Panc1 (cell line): Measurements from ENCODE around the gene SYNRG. TPM values are rescaled to one million over a fixed set of nuclear protein-coding genes. Genes with fewer than 3 reads are reported as not detected.

ENCODE experiments used
- ATAC-seq: fragments of 200-7000 bp; cut with Tn5 transposase; 2 replicates; pipeline ENCODE4 v1.9.1; 2020; ENCODE audit warnings: mild to moderate bottlenecking, moderate library complexity
- BruUV-seq: library from RNA; stranded (reverse); fragments of 400-500 nt; replicated peaks from 2 replicates; lab custom pipeline; 2021; lab: Mats Ljungman, UMichigan
- CTCF ChIA-PET: fragments of 300-600 bp; sonication (Branson Sonifier 250); formaldehyde crosslinking; loops from one replicate; lab custom pipeline; 2022; ENCODE audit warnings: antibody characterized with exemption; lab: Charles Lee
- POLR2A ChIA-PET: fragments of 300-600 bp; sonication (Branson Sonifier 250); formaldehyde crosslinking; loops from one replicate; lab custom pipeline; 2022; ENCODE audit warnings: antibody characterized with exemption; lab: Charles Lee
- DNase-seq: peaks from one replicate; pipeline ENCODE4 v3.0.0-alpha.2; 2010; ENCODE audit warnings: low read depth, low spot score
- H3K27ac ChIP-seq: 2 replicates; pipeline ENCODE4 v1.5.1; 2011; ENCODE audit warnings: mild to moderate bottlenecking, low read length, inconsistent platforms
- H3K27me3 ChIP-seq: fragments of 200-500 bp; sonication (Bioruptor generic); 2 replicates; pipeline ENCODE4 v1.6.0; 2014; ENCODE audit warnings: low read length, inconsistent platforms; ENCODE audit not compliant: control insufficient read depth, insufficient read depth
- H3K36me3 ChIP-seq: fragments of 200-500 bp; sonication (Bioruptor generic); 2 replicates; pipeline ENCODE4 v1.5.1; 2014; ENCODE audit warnings: inconsistent platforms, mild to moderate bottlenecking, low read length, moderate library complexity; ENCODE audit not compliant: control insufficient read depth, insufficient read depth
- H3K4me1 ChIP-seq: 2 replicates; pipeline ENCODE4 v1.5.1; 2011; ENCODE audit warnings: inconsistent platforms, mild to moderate bottlenecking, low read length, moderate library complexity; ENCODE audit not compliant: control insufficient read depth, insufficient read depth
- H3K4me3 ChIP-seq, 2 experiments: 2 replicates each; pipeline ENCODE4 v1.5.1; 2011 to 2012; ENCODE audit warnings: low read depth in 2 of 2, low read length in 2 of 2, mild to moderate bottlenecking in 2 of 2, inconsistent platforms in 1 of 2, moderate library complexity in 1 of 2
- H3K9me3 ChIP-seq: fragments of 200-500 bp; sonication (Bioruptor generic); 2 replicates; pipeline ENCODE4 v1.5.1; 2014; ENCODE audit warnings: low read depth, mild to moderate bottlenecking, inconsistent platforms, low read length, moderate library complexity; ENCODE audit not compliant: control insufficient read depth, insufficient read depth
- POLR2AphosphoS5 ChIP-seq: IDR thresholded peaks from 2 replicates; pipeline ENCODE4 v1.6.1; 2012; ENCODE audit warnings: mild to moderate bottlenecking, low read depth, low read length, moderate library complexity
- SIN3A ChIP-seq: IDR thresholded peaks from 2 replicates; pipeline ENCODE4 v1.6.1; 2012; ENCODE audit warnings: low read depth, mild to moderate bottlenecking, low read length, moderate library complexity, borderline replicate concordance; ENCODE audit not compliant: insufficient read depth
- TCF7L2 ChIP-seq: IDR thresholded peaks from 2 replicates; pipeline ENCODE4 v1.6.1; 2011; ENCODE audit warnings: mild to moderate bottlenecking, low read depth, low read length, inconsistent platforms
- in situ Hi-C: cut with HindIII; loops from 2 replicates; pipeline ENCODE4 v1.10.0; 2016; ENCODE audit warnings: low sequenced_read_pairs, low pct_unique_long_range_greater_than_20kb
- intact Hi-C: fragments of 100-400 bp; cut with micrococcal nuclease; formaldehyde crosslinking; loops from one replicate; pipeline ENCODE4 v1.10.0; 2022; ENCODE audit not compliant: unreplicated experiment
- total RNA-seq: library from RNA; stranded (reverse); gene quantifications from one replicate; pipeline ENCODE4 v1.2.1, GENCODE V29; 2021; ENCODE audit not compliant: unreplicated experiment
- TF ChIP-seq, protein P1 (sequence below), 2 experiments: IDR thresholded peaks; 2 replicates each; pipeline ENCODE4 v1.6.1; 2011 to 2012; ENCODE audit warnings: low read depth in 2 of 2, control low read depth in 1 of 2, low read length in 1 of 2, mild to moderate bottlenecking in 1 of 2, moderate library complexity in 1 of 2; ENCODE audit not compliant: insufficient read depth in 1 of 2
- TF ChIP-seq, protein P2 (sequence below): fragments of 450-650 bp; IDR thresholded peaks from 2 replicates; pipeline ENCODE4 v1.5.1; 2017; ENCODE audit warnings: mild to moderate bottlenecking

SYNRG gene
- total RNA-seq, 1 experiment from 2014 or later: 30.8 TPM

DNA sequence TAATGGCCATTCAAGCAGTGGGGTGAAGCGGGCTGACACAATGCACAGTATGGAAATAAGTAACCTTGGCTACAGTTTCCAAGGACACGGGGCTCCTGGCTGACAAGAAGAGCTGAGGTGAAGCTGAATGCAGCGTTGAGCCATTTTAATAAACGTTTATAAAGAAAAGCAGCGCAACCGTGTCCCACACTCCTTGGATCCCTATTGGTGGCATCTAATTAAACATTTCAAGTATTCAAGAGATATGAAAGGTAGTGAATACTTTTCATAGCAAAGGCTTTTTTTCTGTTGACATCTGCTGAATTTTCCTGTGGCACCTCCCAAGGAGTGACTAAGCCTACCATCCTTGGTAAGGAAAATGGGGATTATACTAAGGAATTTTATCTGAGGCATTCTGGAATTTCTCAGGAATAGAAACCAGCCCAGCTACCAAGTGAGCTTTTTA lies 93.1 kb downstream of the SYNRG start:
- no peaks in the 10 kb centered on the region for H3K27me3 ChIP-seq
- ChIA-PET CTCF (no interaction called here), POLR2A (no interaction called here)
- no peaks in the 10 kb centered on the region; the same call in 1 of the 2 replicates for H3K36me3 ChIP-seq
- H3K27ac ChIP-seq: no peak overlapping the region
- no peaks in the 10 kb centered on the region for H3K4me1 ChIP-seq
- no peak for ATAC-seq
- no peaks in the 10 kb centered on the region for H3K9me3 ChIP-seq
- in situ Hi-C loops: no loop called here
- intact Hi-C loops: no loop called here
- no peak overlapping the region for H3K4me3 ChIP-seq
- TF ChIP-seq, protein P1, sequence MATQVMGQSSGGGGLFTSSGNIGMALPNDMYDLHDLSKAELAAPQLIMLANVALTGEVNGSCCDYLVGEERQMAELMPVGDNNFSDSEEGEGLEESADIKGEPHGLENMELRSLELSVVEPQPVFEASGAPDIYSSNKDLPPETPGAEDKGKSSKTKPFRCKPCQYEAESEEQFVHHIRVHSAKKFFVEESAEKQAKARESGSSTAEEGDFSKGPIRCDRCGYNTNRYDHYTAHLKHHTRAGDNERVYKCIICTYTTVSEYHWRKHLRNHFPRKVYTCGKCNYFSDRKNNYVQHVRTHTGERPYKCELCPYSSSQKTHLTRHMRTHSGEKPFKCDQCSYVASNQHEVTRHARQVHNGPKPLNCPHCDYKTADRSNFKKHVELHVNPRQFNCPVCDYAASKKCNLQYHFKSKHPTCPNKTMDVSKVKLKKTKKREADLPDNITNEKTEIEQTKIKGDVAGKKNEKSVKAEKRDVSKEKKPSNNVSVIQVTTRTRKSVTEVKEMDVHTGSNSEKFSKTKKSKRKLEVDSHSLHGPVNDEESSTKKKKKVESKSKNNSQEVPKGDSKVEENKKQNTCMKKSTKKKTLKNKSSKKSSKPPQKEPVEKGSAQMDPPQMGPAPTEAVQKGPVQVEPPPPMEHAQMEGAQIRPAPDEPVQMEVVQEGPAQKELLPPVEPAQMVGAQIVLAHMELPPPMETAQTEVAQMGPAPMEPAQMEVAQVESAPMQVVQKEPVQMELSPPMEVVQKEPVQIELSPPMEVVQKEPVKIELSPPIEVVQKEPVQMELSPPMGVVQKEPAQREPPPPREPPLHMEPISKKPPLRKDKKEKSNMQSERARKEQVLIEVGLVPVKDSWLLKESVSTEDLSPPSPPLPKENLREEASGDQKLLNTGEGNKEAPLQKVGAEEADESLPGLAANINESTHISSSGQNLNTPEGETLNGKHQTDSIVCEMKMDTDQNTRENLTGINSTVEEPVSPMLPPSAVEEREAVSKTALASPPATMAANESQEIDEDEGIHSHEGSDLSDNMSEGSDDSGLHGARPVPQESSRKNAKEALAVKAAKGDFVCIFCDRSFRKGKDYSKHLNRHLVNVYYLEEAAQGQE (IDR thresholded peaks at IDR 0.05; ENCODE audit: insufficient read depth in 1 of 2, low read depth in 2 of 2, low read length in 1 of 2): no peak
- TF ChIP-seq TCF7L2 (no peak), SIN3A (no peak), POLR2AphosphoS5 (no peak)
- TF ChIP-seq, protein P2, sequence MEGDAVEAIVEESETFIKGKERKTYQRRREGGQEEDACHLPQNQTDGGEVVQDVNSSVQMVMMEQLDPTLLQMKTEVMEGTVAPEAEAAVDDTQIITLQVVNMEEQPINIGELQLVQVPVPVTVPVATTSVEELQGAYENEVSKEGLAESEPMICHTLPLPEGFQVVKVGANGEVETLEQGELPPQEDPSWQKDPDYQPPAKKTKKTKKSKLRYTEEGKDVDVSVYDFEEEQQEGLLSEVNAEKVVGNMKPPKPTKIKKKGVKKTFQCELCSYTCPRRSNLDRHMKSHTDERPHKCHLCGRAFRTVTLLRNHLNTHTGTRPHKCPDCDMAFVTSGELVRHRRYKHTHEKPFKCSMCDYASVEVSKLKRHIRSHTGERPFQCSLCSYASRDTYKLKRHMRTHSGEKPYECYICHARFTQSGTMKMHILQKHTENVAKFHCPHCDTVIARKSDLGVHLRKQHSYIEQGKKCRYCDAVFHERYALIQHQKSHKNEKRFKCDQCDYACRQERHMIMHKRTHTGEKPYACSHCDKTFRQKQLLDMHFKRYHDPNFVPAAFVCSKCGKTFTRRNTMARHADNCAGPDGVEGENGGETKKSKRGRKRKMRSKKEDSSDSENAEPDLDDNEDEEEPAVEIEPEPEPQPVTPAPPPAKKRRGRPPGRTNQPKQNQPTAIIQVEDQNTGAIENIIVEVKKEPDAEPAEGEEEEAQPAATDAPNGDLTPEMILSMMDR: no peak
- no TSS peak for BruUV-seq
- no peak for DNase-seq

DNA sequence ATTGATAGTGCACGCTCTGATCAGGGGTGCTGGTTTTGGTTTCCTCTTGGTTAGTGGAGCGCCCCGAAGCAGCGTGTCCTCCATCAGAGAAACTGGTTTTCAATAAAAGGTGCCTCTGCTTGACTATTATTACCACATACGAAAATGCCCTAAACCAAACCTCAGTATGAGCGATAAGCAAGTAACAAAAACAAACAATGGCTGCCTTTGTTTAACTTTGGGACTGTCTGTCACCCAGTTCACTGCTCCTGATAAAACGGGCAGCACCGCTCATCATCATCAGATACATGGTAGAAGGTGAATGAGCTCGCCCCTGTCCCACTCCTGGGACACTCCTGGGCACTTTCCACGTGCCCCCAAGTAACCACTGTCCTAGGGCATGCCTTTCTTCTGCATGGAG lies 95.5 kb downstream of the SYNRG start:
- no peak overlapping the region for H3K4me3 ChIP-seq
- H3K27ac ChIP-seq: no peak overlapping the region
- DNase-seq (no peak), ATAC-seq (no peak)
- TF ChIP-seq TCF7L2 (no peak), SIN3A (no peak), POLR2AphosphoS5 (no peak)
- TF ChIP-seq, protein P2: no peak
- TF ChIP-seq, protein P1 (IDR thresholded peaks at IDR 0.05; ENCODE audit: insufficient read depth in 1 of 2, low read depth in 2 of 2, low read length in 1 of 2): no peak
- no peaks in the 10 kb centered on the region; the same call in 1 of the 2 replicates for H3K36me3 ChIP-seq
- H3K4me1 ChIP-seq: no peaks in the 10 kb centered on the region
- POLR2A ChIA-PET: no interaction called here
- in situ Hi-C loops: no loop called here
- no peaks in the 10 kb centered on the region for H3K9me3 ChIP-seq
- no peaks in the 10 kb centered on the region for H3K27me3 ChIP-seq
- BruUV-seq: no TSS peak
- CTCF ChIA-PET: no interaction called here
- intact Hi-C loops: no loop called here
